Skeletal muscle satellite cell (primary cell): ENCODE results near the gene QPRT.
A peak's percentile ranks its signal among the peaks of the same experiment; 100 is the strongest.
"Not testable (repeated sequence)": the region's sequence is repeated elsewhere in the genome, so short reads cannot be mapped to it uniquely, and the experiment has no call there.

Experiments
- H3K27me3 ChIP-seq: 2 replicates; pipeline ENCODE4 v1.7.0; 2013; ENCODE audit warnings: low read length; ENCODE audit not compliant: control insufficient read depth, insufficient read depth
- H3K36me3 ChIP-seq: 2 replicates; pipeline ENCODE4 v1.7.0; 2013; ENCODE audit warnings: mild to moderate bottlenecking, control low read depth, low read length; ENCODE audit not compliant: insufficient read depth
- H3K4me1 ChIP-seq: 2 replicates; pipeline ENCODE4 v1.7.0; 2013; ENCODE audit warnings: low read length; ENCODE audit not compliant: control insufficient read depth, insufficient read depth
- H3K4me2 ChIP-seq: 2 replicates; pipeline ENCODE4 v1.7.0; 2013; ENCODE audit warnings: mild to moderate bottlenecking, low read length
- H3K4me3 ChIP-seq: 2 replicates; pipeline ENCODE4 v1.7.0; 2013; ENCODE audit warnings: low read length
- H3K9ac ChIP-seq: 2 replicates; pipeline ENCODE4 v1.7.0; 2013; ENCODE audit warnings: mild to moderate bottlenecking, low read depth, low read length, moderate library complexity
- H3K9me3 ChIP-seq: replicated peaks from 2 replicates; pipeline ENCODE4 v1.7.0; 2013; ENCODE audit warnings: mild to moderate bottlenecking, control low read depth, low read length

QPRT gene

GRCh38 chr16:29663807-29664090 is 15.2 kb upstream of the QPRT start:
- Histone ChIP-seq H3K9ac (no peak overlapping the region), H3K4me2 (no peak overlapping the region), H3K9me3 (no peaks in the 10 kb centered on the region), H3K36me3 (no peaks in the 10 kb centered on the region), H3K4me1 (no peaks in the 10 kb centered on the region), H3K27me3 (peaks cover 16% of the 10 kb centered on the region), H3K4me3 (no peak overlapping the region)

- Histone ChIP-seq H3K4me1 (no peaks in the 10 kb centered on the region), H3K27me3 (peaks cover 16% of the 10 kb centered on the region), H3K9ac (no peak overlapping the region), H3K4me3 (no peak overlapping the region), H3K4me2 (no peak overlapping the region), H3K9me3 (no peaks in the 10 kb centered on the region), H3K36me3 (no peaks in the 10 kb centered on the region)
Observed at GRCh38 chr16:29664091-29664921, 14.7 kb upstream of the QPRT start.

- no peak overlapping the region for H3K9ac ChIP-seq
- H3K4me2 ChIP-seq: no peak overlapping the region
- no peaks in the 10 kb centered on the region for H3K36me3 ChIP-seq
- H3K27me3 ChIP-seq: peaks cover 16% of the 10 kb centered on the region
- H3K4me1 ChIP-seq: no peaks in the 10 kb centered on the region
- no peaks in the 10 kb centered on the region for H3K9me3 ChIP-seq
- no peak overlapping the region for H3K4me3 ChIP-seq
Observed at GRCh38 chr16:29665294-29666077, 13.5 kb upstream of the QPRT start.

GRCh38 chr16:29667322-29667610 is 11.7 kb upstream of the QPRT start:
- H3K27me3 ChIP-seq: peaks cover 15% of the 10 kb centered on the region
- H3K9me3 ChIP-seq, H3K4me2 ChIP-seq, H3K9ac ChIP-seq, H3K36me3 ChIP-seq, H3K4me1 ChIP-seq, H3K4me3 ChIP-seq: not testable (repeated sequence)

- Histone ChIP-seq H3K4me3 (no peak overlapping the region), H3K27me3 (peaks cover 15% of the 10 kb centered on the region), H3K4me1 (no peaks in the 10 kb centered on the region), H3K36me3 (no peaks in the 10 kb centered on the region), H3K9me3 (no peaks in the 10 kb centered on the region), H3K9ac (no peak overlapping the region), H3K4me2 (no peak overlapping the region)
Observed at GRCh38 chr16:29667755-29668154, 11.2 kb upstream of the QPRT start.

- H3K36me3 ChIP-seq: no peaks in the 10 kb centered on the region
- no peak overlapping the region for H3K4me3 ChIP-seq
- H3K4me2 ChIP-seq: no peak overlapping the region
- H3K27me3 ChIP-seq: peaks cover 15% of the 10 kb centered on the region
- no peaks in the 10 kb centered on the region for H3K4me1 ChIP-seq
- no peaks in the 10 kb centered on the region for H3K9me3 ChIP-seq
- H3K9ac ChIP-seq: no peak overlapping the region
Observed at GRCh38 chr16:29668267-29668666, 10.7 kb upstream of the QPRT start.

GRCh38 chr16:29673501-29673900 is 5.5 kb upstream of the QPRT start:
- H3K36me3 ChIP-seq: no peaks in the 10 kb centered on the region
- no peak overlapping the region for H3K9ac ChIP-seq
- peaks cover 4% of the 10 kb centered on the region for H3K27me3 ChIP-seq
- H3K9me3 ChIP-seq: no peaks in the 10 kb centered on the region
- H3K4me3 ChIP-seq: no peak overlapping the region
- H3K4me2 ChIP-seq: no peak overlapping the region
- peaks cover 6% of the 10 kb centered on the region for H3K4me1 ChIP-seq

GRCh38 chr16:29674188-29674587 is 4.8 kb upstream of the QPRT start:
- H3K4me2 ChIP-seq: peak overlapping the region; percentile 16
- H3K4me3 ChIP-seq: no peak overlapping the region
- peaks cover 4% of the 10 kb centered on the region for H3K27me3 ChIP-seq
- no peaks in the 10 kb centered on the region for H3K36me3 ChIP-seq
- H3K9me3 ChIP-seq: no peaks in the 10 kb centered on the region
- H3K9ac ChIP-seq: no peak overlapping the region
- peaks cover 6% of the 10 kb centered on the region for H3K4me1 ChIP-seq

GRCh38 chr16:29675811-29676643 is 3.0 kb upstream of the QPRT start:
- no peaks in the 10 kb centered on the region for H3K27me3 ChIP-seq
- no peaks in the 10 kb centered on the region for H3K36me3 ChIP-seq
- H3K4me2 ChIP-seq: no peak overlapping the region
- no peaks in the 10 kb centered on the region for H3K9me3 ChIP-seq
- H3K4me3 ChIP-seq: no peak overlapping the region
- H3K9ac ChIP-seq: no peak overlapping the region
- H3K4me1 ChIP-seq: peaks cover 12% of the 10 kb centered on the region

- H3K36me3 ChIP-seq: no peaks in the 10 kb centered on the region
- H3K9ac ChIP-seq: no peak overlapping the region
- H3K4me1 ChIP-seq: peaks cover 12% of the 10 kb centered on the region
- no peak overlapping the region for H3K4me2 ChIP-seq
- H3K9me3 ChIP-seq: no peaks in the 10 kb centered on the region
- H3K4me3 ChIP-seq: no peak overlapping the region
- no peaks in the 10 kb centered on the region for H3K27me3 ChIP-seq
Observed at GRCh38 chr16:29676989-29677785, 1.8 kb upstream of the QPRT start.

- Histone ChIP-seq H3K36me3 (no peaks in the 10 kb centered on the region), H3K9ac (no peak overlapping the region), H3K4me2 (no peak overlapping the region), H3K4me3 (no peak overlapping the region), H3K27me3 (no peaks in the 10 kb centered on the region), H3K9me3 (no peaks in the 10 kb centered on the region), H3K4me1 (peaks cover 6% of the 10 kb centered on the region)
Observed at GRCh38 chr16:29680180-29680598, 1.2 kb downstream of the QPRT start.
